GM19395 (cell line): Measurements from ENCODE around the gene SRPK1.

Experiments used
- ATAC-seq: cut with Tn5 transposase; IDR thresholded peaks from one replicate; pipeline ENCODE4 v1.9.1; 2021; ENCODE audit warnings: mild to moderate bottlenecking, moderate library complexity; ENCODE audit not compliant: unreplicated experiment

Gene SRPK1

DNA sequence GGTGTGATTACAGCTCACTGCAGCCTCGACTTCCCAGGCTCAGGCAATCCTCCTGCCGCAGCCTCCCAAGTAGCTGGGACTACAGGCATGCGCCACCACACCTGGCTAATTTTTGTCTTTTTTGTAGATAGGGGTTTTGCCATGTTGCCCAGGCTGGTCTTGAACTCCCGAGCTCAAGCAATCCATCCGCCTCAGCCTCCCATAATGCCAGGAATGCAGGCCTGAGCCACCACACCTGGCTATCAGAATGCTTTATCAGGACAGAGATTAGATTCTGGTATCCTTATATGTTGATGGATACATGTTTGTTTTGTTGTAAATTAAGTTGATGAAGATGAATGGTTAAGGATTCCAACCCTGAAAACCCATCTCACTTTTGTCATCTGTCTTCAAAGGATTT lies 91.6 kb downstream of the SRPK1 start:
- ATAC-seq: no peak

DNA sequence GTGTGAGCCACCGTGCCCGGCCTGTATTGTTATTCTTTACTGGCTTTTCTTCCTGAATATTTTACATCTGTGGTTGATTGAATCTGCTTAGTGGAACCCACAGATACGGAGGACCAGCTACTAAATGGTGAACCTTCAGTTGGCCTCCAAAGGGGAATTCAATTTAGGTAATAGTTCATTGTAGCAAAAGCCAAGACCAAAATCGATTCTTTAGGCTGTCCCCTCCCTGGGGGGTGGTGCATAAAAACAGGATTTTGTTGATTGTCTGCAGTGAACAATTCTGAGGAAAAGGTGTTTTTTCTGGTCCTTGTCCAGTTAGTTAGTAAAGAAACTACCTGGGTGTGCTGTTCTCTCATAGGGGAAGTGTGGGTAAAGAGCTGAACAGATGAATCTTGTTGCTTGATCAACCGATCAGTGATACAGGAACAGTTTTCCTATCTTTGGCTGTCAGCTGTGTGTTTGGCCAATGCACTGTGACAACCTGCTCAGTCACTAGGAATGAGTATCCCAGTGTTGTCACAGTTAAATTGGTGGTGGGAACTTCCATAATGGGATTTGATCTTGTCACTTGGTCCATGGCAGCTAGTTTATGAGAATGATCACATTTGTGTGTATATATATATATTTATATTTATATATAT lies 96.2 kb downstream of the SRPK1 start:
- no peak for ATAC-seq

DNA sequence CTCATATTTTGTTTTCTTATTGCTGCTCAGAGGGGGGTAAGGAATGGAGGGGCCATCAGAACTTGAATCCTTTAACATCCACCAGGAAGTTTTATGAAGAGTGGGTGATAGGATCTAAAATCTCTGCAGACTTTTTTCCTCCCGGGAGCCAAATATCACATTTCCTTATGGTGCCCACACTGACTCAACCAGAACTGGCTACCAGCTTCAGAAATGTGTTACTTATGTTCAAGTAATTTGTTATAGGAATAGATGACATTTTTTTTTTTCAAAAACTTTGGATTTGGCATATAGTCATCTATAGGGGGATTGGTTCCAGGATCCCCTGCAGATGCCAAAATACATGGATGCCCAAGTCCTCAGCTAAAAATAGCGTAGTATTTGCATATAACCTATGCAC lies 97.3 kb downstream of the SRPK1 start:
- ATAC-seq: no peak

DNA sequence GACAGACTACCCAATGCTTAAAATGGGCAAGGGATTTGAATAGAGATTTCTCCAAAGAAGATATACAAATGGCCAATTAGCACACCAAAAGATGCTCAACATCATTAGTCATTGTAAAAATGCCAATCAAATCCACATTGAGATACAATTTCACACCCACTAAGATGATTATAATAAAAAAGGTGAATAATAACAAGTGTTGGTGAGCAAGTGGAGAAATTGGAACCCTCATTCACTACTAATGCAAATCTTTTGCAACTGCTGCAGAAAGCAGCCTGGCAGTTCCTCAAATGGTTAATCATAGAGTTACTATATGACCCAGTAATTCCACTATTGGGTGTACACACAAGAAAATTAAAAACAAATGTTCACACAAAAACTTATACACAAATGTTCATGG lies 103.4 kb downstream of the SRPK1 start:
- no peak for ATAC-seq

DNA sequence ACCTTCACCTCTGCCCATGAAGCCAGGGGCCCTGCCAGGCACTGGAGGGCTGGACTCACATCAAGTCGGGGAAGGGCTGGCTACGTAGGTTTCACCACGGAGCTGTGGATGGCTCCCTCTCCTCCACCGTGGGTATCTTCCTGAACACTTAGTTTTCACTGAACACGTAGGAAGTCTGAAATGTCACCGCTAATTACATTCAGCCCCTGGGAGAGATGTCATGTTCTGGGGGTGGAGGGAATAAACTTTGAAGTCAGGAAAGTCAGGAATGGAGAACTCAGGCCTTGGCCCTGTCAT lies 109.3 kb downstream of the SRPK1 start:
- no peak for ATAC-seq

DNA sequence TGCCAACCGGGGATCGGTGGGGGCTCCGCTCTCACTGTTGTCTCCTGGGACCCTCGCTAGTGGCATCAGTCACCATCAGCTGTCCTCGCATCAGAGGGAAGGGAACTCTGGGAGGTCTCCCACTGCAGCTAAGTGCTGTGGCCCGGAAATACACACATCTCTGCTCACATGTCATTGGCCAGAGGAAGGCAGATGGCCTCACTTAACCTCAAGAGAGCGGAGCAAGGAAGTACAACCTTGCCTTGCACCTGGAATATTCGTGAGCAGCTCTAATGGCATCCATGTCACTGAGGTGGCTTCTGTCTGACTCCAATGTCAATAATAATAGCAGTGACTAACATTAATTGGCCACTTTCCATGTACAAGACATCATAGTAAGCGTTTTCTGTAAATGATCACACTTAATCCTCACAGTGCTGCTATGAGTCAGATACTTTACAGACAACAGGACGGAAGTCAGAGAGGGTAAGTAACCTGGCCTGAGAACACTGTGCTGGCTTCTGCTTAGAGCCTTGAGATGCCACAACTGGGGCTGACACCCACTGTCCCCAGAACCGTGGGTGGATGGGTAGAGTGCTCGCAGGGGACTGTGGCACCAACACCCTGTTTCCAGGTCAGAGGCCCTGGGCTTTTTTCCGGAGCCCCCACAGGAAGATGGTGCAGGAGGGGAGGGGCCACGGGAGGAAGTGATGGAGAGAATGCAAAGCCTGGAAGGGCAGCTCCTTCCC lies 109.8 kb downstream of the SRPK1 start:
- no peak for ATAC-seq

DNA sequence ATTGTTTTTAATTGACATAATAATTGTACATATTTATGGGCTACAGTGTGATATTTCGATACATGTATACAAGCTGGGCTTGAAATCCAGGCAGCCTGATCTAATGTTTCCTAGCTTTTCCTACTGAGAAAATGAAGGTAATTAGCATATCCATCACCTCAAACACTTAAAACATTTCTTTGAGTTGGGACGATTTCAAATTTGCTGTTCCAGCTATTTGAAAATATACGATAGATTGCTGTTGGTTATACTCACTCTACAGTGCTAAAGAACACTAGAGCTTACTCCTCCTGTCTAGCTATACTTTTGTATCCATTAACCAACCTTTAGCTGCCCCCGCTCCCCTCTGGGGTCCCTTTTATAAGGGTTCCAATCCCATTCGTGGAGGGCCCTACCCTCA lies 111.1 kb downstream of the SRPK1 start:
- ATAC-seq: no peak

DNA sequence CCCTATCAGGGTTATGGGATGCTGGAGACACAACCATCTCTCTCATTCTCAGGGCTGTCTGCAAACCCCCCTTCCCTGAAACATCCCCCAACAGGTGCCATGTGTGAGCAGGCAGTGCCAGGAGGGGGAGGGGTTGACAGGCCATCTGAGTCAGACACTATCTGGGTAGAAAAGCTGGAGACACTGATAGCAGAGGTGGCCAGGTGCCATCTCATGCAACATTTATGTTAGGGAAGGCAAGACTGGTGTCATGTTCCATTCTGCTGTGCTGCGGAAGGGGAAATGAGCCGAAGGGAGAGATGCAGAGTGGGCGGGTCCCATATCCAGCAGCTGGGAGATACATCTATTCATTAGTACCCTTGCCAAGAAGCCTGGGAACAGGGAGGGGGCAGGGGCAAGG lies 112.2 kb downstream of the SRPK1 start:
- no peak for ATAC-seq

DNA sequence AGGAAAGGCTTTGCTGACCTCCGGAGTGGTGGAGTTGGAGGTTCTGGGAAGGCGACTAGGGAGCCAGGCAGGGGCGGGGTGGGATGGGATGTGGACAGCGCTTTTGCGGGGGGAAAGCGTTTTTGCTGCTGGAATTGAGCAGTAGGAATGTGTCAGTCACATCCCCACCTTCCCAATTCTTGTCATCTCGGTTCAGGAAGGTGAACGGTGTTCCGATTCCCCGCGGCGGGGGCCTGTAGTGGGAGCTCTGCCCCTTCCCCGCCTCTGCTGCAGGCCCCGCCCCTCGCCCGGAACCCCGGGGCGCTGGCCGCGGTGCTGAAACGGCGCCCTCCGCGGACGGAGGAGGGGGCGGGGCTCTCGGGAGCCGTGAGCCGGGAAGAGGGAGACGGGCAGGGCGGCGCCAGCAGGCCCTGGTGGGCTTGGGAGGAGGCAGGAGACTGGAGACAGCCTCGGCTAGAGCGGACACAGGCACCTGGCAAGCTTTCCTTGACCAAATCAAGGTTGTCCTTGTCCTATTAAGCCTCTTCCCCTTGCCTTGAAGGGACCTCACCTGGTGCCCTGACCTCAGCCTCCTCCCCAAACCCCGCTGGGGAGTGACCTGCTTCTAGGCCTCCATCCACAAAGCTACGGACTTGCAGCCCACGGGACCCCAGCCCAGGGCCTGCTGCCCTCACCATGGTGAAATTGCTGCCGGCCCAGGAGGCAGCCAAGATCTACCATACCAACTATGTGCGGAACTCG lies 115.7 kb downstream of the SRPK1 start, which contains the start of gene LHFPL5:
Gene LHFPL5, plus strand, starts transcription at position 357 of the 741 bp plus-strand sequence. Its CDS starts 319 bp downstream, at position 676.
- ATAC-seq: no peak

DNA sequence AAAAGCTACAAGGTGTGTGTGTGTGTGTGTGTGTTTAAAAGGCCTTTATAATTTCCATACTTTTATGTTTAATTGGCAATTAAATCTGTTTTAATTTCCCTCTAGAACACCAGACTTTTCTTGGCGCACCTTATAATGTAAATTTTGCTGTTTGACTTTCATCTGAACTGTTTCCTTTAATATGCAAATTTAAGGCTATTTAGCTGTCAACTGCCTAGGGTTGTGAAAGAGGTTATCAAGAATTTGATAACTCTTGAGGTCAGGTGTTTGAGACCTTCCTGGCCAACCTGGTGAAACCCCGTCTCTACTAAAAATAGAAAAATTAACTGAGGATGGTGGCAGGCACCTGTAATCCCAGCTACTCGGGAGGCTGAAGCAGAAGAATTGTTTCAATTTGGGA lies 119.8 kb downstream of the SRPK1 start:
- no peak for ATAC-seq

DNA sequence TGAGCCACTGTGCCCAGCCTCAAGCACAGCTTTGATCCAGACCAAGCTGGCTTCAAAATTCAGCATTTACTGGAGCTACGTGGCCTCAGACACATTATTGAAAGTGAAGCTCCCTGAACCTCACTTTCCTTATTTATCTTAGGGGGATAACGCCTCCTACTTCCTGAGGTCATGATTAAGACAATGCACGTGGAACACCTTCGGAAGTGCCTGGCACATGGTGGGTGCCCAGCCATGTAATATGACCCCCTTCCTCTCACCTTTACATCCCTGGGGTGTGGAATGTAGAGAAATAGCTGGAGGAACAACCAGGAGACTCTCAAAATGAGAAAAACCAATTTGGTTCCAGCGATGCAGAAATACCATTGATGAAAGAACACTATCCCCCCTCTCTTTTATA lies 122.2 kb downstream of the SRPK1 start:
- ATAC-seq: no peak

DNA sequence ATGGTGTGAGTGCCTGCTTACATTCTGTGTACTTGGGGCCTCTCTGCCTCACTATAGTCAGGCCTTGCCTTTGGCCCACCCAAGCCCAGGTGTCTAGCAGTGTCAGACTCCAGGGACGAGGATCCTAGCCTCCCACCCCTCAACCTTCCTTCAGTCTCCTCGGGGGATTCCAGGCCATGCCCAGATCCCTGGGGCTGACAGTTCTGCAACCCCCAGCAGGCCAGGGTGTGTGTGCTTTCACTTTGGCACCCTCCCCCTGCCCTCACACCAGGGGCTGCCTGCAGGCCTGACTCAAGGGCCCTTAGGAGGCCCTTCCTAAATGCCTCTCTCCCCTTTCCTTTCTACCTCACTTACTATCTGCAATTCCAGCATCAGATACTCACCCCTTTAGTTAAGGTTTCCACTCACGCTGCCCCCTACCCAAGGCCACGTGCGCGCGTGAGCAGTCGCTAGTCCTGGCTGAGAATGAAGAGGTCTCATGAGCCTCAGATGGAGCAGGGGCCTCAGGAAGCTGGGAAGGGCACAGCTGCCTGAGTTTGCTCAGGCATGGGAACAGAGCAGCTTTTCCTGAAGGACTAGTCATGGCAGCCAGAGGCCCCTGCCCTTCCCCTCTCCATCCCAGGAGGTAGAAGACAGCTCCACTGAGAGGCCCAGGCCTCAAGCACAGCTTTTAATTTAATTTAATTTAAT lies 122.9 kb downstream of the SRPK1 start:
- no peak for ATAC-seq

DNA sequence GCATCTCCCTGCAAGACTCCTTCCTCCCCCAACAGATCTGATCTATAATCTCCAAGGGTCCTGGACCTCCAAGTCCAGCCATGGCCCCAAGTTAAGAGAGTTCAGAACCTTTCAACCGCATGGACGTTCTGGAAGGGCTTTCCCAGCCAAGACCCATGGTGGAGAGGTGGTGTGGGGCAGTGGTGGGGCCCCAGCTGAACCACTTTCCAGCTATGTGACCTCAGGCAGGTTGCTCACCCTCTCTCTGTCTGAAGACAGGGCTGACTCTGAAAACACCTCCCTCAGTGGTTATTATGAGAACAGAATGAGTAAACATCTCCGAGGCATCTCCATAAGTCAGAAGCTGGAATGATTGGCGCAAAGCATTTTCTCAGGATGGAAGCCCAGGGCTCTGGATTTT lies 124.7 kb downstream of the SRPK1 start:
- ATAC-seq: no peak

DNA sequence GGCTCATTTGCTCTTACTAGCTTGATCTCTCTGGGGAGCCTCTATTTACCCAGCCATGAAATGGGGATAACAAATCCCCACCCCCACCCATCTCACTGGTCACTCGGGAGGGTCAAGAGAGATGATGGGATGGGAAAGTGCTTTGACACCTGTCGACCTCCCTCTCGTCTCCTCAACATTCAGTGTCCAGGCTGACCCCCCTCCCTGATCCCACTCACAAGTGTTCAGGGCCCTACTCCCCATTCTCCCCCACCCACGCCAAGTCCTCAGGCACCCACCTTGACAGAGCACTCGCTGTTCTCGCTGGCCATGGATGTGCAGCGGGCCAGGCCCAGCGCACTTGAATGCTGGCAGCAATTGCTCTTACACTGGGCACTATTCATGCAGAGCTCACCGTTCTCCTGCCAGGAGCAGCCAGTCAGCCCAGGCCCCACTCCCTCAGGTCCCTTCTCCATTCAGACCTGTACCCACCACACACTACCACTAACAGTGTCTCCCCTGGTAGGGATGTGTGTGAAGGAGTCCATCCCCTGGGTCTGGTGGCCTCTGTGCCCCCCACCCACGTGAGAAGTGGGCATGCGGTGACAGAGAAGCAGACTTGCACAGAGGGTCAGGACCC lies 125.3 kb downstream of the SRPK1 start:
- no peak for ATAC-seq

DNA sequence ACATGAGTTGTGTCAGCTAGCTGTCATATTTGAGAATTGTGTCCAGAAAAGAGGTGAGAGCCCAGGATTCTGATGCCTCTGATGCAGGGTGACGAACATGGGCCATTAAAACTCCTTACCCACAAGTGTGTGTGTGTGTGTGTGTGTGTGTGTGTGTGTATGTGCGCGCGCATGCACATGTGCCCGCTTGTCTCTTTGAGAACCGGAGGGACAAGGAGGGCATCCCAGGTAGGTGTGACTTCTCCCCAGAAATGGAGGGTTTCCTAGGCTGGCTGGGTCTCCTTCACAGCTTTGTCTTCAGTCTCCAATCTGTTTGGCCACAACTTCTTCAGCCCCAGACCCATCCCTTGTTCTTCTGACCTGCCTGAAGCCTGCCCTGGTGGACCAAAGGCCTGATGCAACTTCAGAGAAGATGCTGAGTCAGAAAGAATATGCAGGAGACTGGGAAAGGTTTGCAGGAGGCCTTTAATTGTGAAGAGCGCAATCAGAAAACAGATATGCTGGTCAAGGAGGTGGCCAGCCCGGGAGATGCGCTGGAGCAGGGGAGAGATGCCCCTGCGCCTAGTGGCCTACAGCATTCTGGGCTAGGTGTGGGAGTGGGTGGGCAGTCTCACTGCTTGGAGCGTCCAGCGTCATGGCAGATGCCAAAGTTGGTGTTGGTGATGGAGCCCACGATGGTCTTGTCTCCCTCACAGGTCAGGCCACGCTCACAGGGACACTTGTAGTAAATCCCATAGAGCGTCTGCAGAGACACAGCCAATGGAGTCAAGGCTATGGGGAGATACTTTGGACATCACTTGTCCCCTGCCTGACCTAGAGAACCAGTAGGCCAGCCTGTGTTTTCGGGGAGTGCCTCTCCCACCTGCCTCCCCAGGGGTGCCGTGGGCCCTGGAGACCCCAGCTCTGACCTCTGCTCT lies 126.1 kb downstream of the SRPK1 start:
- no peak for ATAC-seq

DNA sequence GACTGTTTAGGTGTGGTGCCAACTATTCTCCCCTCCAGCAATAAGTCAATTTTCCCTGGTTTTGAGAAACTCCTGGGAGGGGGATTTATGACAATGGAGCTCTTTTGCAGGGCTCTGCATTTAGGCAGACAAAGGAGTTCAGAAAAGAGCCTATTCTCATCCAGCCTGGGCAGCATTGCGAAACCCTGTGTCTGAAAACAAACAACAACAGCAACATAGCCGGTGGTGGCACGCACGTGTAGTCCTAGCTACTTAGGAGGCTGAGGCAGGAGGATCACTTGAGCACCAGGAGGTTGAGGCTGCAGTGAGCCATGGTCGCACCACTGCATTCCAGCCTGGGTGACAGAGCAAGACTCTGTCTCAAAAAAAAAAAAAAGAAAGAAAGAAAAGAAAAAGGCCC lies 130.2 kb downstream of the SRPK1 start:
- ATAC-seq: no peak

DNA sequence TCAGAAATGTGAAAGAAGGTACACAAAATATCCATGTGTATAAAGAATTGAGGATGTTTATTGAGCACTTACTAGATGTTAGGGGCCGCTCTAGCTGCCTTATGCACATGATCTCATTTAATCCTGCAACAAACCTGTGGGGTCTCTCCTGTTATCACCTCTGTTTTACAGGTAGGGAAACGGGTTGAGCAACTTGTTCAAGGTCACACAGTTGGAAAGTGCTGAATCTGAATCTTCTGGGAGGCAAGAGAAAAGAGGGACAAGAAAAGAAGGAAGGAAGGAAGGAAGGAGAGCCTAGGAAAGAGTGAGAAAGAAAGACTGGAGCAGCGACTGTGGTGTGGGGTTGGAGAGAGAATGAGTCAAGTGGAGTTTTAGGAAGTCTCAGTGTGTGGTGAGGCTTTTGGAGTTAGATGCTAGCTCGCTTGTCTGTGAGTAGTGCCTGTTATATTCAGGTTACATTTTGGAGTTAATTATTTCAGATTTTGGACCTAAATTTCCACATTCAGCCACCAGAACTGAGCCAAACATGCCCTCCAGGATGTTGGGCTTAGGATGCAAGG lies 132.4 kb downstream of the SRPK1 start:
- ATAC-seq: no peak

DNA sequence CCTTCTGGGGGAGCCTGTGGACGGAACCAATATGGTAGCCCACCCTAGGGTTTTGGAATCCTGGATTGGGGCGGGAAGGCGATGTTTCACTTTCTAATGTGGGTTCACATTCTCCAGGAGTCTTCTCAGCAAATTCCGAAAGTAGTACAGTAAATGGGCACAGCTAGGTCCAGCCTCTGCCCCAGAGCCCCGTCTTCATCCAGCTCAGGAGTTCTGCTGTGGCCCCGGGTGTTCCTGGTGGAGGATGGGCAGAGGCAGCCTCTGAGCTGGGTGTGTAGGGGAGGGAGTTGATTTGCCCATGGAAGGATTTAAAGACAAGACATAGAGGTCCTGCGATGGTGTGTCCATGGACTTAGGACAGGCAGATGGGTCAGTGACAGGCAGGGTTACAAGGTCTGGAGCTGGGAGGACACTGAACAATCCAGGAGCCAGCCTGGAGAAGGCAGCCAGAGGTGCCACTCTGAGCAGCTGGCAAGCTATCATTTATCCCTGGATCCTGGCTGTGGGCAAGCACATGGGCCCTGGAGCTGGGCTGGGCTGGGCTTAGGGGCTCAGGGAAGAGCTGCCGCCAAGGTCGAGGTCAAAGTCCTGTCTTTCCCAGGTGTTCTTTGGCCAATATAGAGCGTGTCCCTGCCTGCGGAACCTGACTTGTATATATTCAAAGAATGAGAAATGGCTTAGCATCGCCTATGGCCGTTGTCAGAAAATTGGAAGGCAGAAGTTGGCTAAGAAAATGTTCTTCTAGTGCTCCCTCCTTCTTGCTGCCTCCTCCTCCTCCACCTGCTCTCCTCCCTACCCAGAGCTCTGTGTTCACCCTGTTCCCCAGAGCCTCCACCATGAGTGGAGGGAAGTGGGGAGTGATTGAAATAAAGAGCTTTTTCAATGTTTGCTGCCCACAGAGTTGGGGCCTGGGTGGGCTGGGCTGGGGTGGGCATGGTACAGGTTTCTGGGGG lies 133.4 kb downstream of the SRPK1 start:
- ATAC-seq: no peak

DNA sequence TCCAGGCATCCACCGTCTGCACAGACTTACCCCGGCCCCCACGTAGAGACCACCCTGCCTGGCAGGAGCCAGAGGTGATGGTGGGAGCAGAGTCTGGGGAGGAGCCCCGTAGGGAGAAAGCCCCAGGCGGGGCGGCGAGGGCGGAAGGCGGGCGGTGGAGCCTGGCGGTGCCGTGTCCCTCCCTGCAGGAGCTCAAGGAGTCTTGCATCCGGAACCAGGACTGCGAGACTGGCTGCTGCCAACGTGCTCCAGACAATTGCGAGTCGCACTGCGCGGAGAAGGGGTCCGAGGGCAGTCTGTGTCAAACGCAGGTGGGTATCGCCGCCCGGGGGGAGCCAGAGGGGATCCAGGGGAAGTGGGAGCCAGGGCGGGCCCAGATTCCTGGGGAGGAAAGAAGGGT lies 134.1 kb downstream of the SRPK1 start:
- no peak for ATAC-seq
